ENCODE measurements around the gene ZNF644. TPM values are rescaled to one million over a fixed set of nuclear protein-coding genes. Genes with fewer than 3 reads are reported as not detected.
A peak's percentile ranks its signal among the peaks of the same experiment; 100 is the strongest.

The ZNF644 gene
- total RNA-seq, 1 donor from 2014 or later: 26.2 TPM

GRCh38 chr1:90969241-90969640, 52.6 kb downstream of the ZNF644 start:
- TF ChIP-seq CTCF (conservative IDR thresholded peaks at IDR 0.05; ENCODE audit: low read depth, low read length): no peak
- DNase-seq (ENCODE audit: low read depth): no peak
- no peak overlapping the region for H3K4me3 ChIP-seq (ENCODE audit: low read depth, low read length)

- peak; percentile 49 for TF ChIP-seq CTCF (conservative IDR thresholded peaks at IDR 0.05; ENCODE audit: low read depth, low read length)
- H3K4me3 ChIP-seq (ENCODE audit: low read depth, low read length): no peak overlapping the region
- no peak for DNase-seq (ENCODE audit: low read depth)
Observed at GRCh38 chr1:90964444-90965035, 57.3 kb downstream of the ZNF644 start.

DNA sequence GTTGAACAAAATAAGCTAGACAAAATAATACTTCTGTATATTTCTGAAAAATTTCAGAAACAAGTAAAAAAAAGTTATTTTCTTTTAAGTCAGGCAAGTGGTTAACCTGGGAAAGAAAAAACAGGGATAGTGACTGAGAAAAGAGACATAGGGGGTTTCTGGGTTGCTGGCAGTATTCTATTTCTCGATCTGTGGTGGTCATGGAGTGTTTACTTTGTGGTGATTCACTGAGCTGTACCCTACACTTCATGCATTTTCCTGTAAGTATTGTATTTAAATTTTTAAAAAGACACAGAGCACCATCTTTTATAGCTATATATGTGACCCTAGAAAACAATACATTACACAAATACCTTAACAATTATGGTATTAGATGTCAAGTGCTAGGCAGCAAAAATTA, 58.2 kb downstream of the ZNF644 start:
- no peak for DNase-seq (ENCODE audit: low read depth)
- no peak for TF ChIP-seq CTCF (conservative IDR thresholded peaks at IDR 0.05; ENCODE audit: low read depth, low read length)
- no peak overlapping the region for H3K4me3 ChIP-seq (ENCODE audit: low read depth, low read length)

DNA sequence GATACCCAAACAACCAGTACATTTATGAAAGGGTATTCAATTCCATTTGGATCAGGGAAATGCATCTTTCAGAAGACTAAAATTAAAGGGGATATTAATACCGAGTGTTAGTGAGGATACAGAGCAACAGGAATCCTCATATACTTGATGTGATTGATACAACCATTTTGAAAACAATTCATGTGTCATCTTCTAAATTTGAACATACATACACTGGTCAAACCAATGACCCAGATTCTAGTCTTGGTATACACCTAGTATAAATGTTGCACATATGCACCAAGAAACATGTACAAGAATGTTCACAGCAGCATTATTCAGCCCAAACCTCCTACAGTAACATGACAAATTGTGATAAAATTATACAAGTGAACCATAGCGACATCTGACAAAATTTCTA, 58.6 kb downstream of the ZNF644 start:
- no peak for DNase-seq (ENCODE audit: low read depth)
- H3K4me3 ChIP-seq (ENCODE audit: low read depth, low read length): no peak overlapping the region
- TF ChIP-seq CTCF (conservative IDR thresholded peaks at IDR 0.05; ENCODE audit: low read depth, low read length): no peak

- H3K4me3 ChIP-seq (ENCODE audit: low read depth, low read length): no peak overlapping the region
- DNase-seq (ENCODE audit: low read depth): no peak
- TF ChIP-seq CTCF (conservative IDR thresholded peaks at IDR 0.05; ENCODE audit: low read depth, low read length): no peak
Observed at GRCh38 chr1:90959352-90960206, 62.3 kb downstream of the ZNF644 start.

GRCh38 chr1:90957497-90957896, 64.3 kb downstream of the ZNF644 start:
- DNase-seq (ENCODE audit: low read depth): no peak

More at GRCh38 chr1:90957497-90957896, 64.3 kb downstream of the ZNF644 start:
- H3K4me3 ChIP-seq (ENCODE audit: low read depth, low read length): no peak overlapping the region
- TF ChIP-seq CTCF (conservative IDR thresholded peaks at IDR 0.05; ENCODE audit: low read depth, low read length): no peak

Measured in epithelial cell of proximal tubule (primary cell).